ENCODE results near the gene ARL15.

ARL15 gene

GRCh38 chr5:54146390-54146789 is 164.0 kb downstream of the ARL15 start:
- DNase-seq = peak; percentile 82

GRCh38 chr5:54140247-54140840 is 170.0 kb downstream of the ARL15 start:
- no peak for DNase-seq

DNA sequence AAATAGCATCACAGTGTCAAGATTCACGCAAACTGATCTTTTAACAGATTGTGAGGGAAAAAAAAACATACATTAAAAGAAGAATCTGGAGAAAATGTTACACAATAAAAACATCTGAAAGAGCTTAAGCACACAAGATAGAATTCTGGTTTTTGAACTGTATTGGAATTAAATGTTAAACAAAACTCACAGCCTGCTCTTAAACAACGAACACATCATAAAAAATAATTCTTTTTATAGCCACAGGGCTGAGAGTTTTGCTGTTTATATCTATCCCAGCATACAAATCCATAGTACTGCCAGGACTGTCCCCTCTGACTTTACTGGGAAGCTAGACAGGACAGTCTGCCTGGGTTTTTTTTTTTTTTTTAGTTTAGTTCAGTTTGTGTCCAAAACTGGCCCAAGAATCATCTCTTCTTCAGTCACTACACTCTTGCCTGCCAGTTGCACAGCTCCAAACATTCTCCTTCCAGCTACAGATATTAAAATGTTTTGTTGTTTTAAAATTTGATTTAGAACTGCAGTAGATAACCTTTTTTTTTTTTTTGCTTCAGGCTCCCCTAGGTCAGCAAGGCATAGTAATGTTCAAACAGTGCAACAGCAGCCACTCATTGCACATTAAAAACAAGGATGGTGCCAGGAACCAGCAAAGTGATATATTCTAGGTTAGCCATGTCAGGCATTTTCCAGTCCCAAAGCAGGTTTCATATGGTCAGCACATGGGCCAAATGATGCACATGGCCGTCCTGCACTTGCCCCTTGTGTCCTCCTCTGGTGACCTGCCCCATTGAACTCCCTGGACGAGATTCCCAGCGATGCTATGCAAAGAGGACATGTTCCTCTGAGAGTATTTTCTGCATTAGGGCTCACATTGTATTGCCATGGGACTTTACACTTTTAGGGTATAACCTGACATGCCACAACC is 173.6 kb downstream of the ARL15 start:
- no peak for DNase-seq

- DNase-seq = no peak
These were observed 175.3 kb downstream of the ARL15 start for GRCh38 chr5:54135042-54135441.

DNA sequence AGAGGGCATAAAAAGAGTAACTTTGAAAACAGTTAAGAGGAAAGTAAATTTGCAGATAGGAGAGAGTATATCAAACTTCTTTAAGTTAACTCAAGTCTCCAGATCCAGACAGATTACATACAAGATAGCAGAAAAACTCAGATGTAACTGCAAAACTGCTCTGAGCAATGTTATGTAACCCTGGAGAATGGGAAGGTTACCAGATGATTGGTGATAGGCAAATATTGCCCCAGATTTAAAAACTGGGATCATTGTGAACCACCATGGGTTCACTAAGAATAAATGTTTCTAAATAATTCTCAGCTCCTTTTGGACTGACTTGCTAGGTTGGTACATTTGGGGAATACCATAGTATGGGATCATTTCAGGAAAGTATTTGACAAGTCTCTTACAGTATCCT is 176.5 kb downstream of the ARL15 start:
- no peak for DNase-seq

GRCh38 chr5:54120473-54120872 is 189.9 kb downstream of the ARL15 start:
- no peak for DNase-seq

- DNase-seq = no peak
These were observed 192.4 kb downstream of the ARL15 start for GRCh38 chr5:54117957-54118356.

- DNase-seq = no peak
These were observed 194.5 kb downstream of the ARL15 start for GRCh38 chr5:54115735-54116403.

DNA sequence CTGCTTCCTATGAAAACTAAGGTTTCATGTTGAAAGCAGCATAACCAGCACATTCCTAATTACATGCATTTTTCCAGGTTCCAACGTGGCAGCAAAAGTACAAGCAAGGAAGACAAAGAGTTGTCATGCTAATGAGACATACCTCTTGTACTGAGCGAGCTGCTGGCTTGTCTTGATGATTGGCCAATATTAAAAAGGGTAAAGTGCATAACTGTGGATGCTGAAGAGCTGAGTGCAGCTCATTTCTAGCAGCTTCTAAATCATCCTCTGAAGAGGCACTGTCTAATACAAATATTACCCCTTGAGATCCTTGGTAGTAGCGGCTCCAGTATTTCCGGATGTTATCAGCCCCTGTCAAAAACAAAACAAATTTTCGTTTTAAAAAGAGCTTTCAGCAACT is 197.3 kb downstream of the ARL15 start:
- DNase-seq = no peak

DNA sequence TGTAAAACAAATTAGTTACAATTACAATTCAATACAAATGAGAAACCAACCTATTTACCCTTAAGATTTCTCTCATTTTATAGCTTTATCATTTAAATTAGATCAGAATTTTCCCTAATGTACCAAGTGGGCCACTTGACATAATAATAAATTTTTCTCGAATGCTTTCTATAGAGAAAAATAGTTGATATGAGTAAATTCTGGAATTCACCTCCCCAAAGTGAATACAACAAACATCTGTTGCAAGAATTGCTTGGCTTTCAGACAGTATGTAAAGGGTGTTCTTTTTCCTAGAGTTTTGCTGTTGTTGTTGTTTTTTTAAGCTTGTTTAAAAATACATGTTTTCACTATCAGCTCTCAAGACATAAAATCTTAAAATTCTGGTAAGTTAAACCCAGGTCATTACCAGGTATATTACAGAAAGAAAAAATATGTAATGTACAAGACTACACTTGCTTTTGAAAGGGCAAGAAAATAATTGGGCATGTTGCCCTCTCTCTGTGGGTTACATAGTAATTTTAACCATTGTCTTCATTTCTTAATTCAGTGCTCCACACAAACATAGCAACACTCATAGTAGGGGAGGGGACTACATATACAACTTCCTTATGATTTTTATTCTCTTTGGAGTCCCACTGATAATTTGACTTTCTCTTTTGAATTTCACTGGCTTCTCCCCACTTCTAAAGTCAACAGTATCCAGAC is 200.6 kb downstream of the ARL15 start:
- DNase-seq = no peak

GRCh38 chr5:54108136-54108535 is 202.2 kb downstream of the ARL15 start:
- no peak for DNase-seq

- no peak for DNase-seq
These were observed 206.5 kb downstream of the ARL15 start for GRCh38 chr5:54103871-54104270.

- DNase-seq = no peak
These were observed 212.1 kb downstream of the ARL15 start for GRCh38 chr5:54098267-54098666.

DNA sequence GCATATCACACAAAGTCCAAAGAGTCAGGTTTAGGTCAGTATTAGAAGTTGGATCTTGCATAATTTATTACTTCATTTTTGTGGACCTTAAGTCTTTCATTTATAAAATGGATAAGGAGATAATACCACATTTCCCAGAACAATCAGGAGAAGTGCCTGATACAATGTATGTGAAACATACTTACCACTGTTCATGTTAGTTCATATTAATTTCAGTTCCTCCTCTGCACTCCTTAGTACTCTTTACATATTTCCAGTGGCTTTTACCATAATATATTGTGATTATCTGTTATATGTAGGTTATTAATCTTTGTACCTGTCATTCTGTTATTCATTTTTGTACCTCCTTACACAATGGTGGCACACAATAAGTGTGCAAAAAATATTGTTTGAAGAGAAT is 214.4 kb downstream of the ARL15 start:
- DNase-seq = no peak

DNA sequence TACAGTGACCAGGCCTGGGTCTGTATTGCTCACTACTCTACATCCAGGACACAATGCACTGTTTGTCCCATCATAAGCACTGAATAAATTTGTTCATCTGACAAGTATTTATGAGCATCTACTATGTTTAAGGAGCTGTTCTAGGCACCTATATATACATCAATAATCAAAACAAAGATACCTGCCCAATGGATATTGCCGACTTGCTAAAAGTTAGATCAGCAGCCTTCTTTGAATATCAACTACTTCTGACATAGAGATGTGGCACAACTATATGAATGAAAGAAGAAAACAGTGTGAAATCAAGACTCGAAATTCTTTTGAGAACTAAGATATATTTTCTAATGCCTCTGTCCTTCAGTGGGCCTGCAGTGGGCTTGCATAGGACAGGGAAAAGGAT is 215.7 kb downstream of the ARL15 start:
- no peak for DNase-seq

GRCh38 chr5:54093861-54094260 is 216.5 kb downstream of the ARL15 start:
- no peak for DNase-seq

- peak; percentile 25 for DNase-seq
These were observed 217.3 kb downstream of the ARL15 start for GRCh38 chr5:54093081-54093492.

DNA sequence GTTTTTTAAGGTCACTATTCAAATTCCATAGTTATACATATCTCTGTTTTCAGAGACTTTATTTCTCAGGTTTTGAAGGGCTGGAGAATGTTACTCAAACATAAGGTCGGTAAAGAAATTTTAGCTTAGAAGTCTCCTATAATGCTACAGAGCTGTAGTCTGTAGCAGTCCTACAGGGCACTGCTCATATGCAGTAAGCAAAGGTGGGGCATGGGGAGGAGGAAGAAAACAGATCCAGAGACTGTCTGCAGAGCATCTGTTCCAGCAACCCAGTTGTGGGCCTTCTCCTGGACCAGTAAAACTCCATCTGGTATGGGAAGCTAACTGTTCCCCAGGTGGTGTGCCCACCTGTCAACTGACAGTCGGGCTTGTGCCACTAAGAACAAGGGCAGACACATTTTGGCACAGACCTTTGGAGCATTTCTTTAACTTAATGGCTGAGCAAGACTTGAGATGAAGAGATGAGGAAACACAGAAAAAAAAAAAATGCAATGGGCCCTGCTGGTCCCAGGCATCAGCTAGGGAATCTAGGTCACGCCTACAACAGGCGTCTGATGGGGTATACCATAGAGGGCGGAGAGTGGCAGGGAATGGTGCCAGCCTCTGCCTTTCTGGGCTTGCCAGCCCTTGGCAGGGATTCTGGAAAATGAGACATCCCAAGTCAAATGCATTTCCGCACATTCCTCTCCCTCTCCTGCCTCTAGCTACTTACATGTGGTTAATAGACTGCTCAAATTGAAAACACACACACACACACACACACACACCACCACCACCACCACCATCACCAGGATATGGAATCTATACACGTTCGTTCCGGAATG is 218.9 kb downstream of the ARL15 start:
- no peak for DNase-seq

- no peak for DNase-seq
These were observed 219.8 kb downstream of the ARL15 start for GRCh38 chr5:54090495-54091120.

DNA sequence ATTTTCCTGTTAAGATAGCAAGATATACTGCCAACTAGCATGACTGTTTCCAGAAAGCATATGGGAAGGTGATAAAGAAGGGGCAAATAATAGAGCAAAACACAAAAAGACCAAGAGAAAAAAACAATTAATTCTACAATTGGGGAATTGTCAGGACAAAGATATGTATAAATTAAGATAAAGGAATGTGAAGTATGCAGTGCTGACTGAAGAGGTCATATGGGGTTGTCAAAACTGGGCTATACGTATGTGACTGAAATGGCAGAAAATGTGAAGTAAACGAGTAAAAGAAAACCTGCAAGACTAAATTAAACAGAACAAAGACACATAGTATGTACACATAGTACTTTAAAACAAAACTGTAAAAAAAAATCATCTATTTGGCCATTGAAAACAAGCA is 222.3 kb downstream of the ARL15 start:
- DNase-seq = no peak

DNA sequence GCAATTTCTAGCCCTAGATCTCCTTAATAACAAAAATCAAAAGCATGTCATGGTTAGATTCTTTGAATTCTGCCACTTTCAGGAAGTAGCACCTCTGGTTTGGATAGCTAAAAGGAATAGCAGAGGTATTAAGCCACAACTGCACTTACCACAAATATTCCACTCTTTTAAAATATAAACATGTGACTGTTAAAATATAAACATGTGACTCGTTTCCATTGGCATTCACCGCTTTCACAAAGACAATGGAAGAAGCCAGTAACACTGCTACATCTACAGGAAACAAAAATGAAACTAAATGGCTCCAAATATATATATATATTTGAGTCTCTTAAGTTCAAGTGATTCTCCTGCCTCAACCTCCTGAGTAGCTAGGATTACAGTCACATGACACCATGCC is 222.9 kb downstream of the ARL15 start:
- no peak for DNase-seq

GRCh38 chr5:54086191-54086590 is 224.2 kb downstream of the ARL15 start:
- no peak for DNase-seq
